ENCODE measurements around the gene AKR1E2.
A peak's percentile ranks its signal among the peaks of the same experiment; 100 is the strongest.
"Not testable (repeated sequence)": the region's sequence is repeated elsewhere in the genome, so short reads cannot be mapped to it uniquely, and the experiment has no call there.

The AKR1E2 gene

GRCh38 chr10:4803822-4804221 lies 22.2 kb upstream of the AKR1E2 start:
- Mint-ChIP-seq H3K9me3 (no peaks in the 10 kb centered on the region), H3K27ac (no peak overlapping the region), H3K36me3 (ENCODE audit: low read depth) (no peaks in the 10 kb centered on the region), H3K4me1 (ENCODE audit: low read depth) (peaks cover 5% of the 10 kb centered on the region), H3K4me3 (no peak overlapping the region), H3K27me3 (peaks cover 5% of the 10 kb centered on the region)
- intact Hi-C loops (cut with micrococcal nuclease): no loop called here

- Mint-ChIP-seq H3K27ac (no peak overlapping the region), H3K9me3 (no peaks in the 10 kb centered on the region), H3K4me3 (no peak overlapping the region), H3K27me3 (peaks cover 5% of the 10 kb centered on the region), H3K4me1 (ENCODE audit: low read depth) (peaks cover 5% of the 10 kb centered on the region), H3K36me3 (ENCODE audit: low read depth) (no peaks in the 10 kb centered on the region)
- intact Hi-C loops (cut with micrococcal nuclease): no loop called here
Observed at GRCh38 chr10:4804465-4804864, 21.5 kb upstream of the AKR1E2 start.

- Mint-ChIP-seq H3K9me3 (no peaks in the 10 kb centered on the region), H3K27me3 (peaks cover 8% of the 10 kb centered on the region), H3K27ac (no peak overlapping the region), H3K4me1 (ENCODE audit: low read depth) (peaks cover 12% of the 10 kb centered on the region), H3K36me3 (ENCODE audit: low read depth) (no peaks in the 10 kb centered on the region), H3K4me3 (no peak overlapping the region)
- intact Hi-C loops (cut with micrococcal nuclease): no loop called here
Observed at GRCh38 chr10:4806534-4806933, 19.5 kb upstream of the AKR1E2 start.

GRCh38 chr10:4807761-4808507 lies 18.1 kb upstream of the AKR1E2 start:
- no peak overlapping the region for H3K4me3 Mint-ChIP-seq
- no peaks in the 10 kb centered on the region for H3K9me3 Mint-ChIP-seq
- H3K27ac Mint-ChIP-seq: no peak overlapping the region
- no peaks in the 10 kb centered on the region for H3K36me3 Mint-ChIP-seq (ENCODE audit: low read depth)
- H3K27me3 Mint-ChIP-seq: peaks cover 8% of the 10 kb centered on the region
- intact Hi-C loops (cut with micrococcal nuclease): no loop called here
- H3K4me1 Mint-ChIP-seq (ENCODE audit: low read depth): peaks cover 26% of the 10 kb centered on the region

GRCh38 chr10:4809156-4809555 lies 16.9 kb upstream of the AKR1E2 start:
- Mint-ChIP-seq H3K9me3 (no peaks in the 10 kb centered on the region), H3K4me1 (ENCODE audit: low read depth) (peaks cover 28% of the 10 kb centered on the region), H3K27me3 (peaks cover 6% of the 10 kb centered on the region), H3K27ac (no peak overlapping the region), H3K4me3 (no peak overlapping the region), H3K36me3 (ENCODE audit: low read depth) (no peaks in the 10 kb centered on the region)
- intact Hi-C loops (cut with micrococcal nuclease): no loop called here

- Mint-ChIP-seq H3K4me1 (ENCODE audit: low read depth) (peaks cover 28% of the 10 kb centered on the region), H3K27ac (no peak overlapping the region), H3K9me3 (no peaks in the 10 kb centered on the region), H3K27me3 (peaks cover 5% of the 10 kb centered on the region), H3K4me3 (no peak overlapping the region), H3K36me3 (ENCODE audit: low read depth) (no peaks in the 10 kb centered on the region)
- intact Hi-C loops (cut with micrococcal nuclease): no loop called here
Observed at GRCh38 chr10:4810092-4810491, 15.9 kb upstream of the AKR1E2 start.

GRCh38 chr10:4812046-4812445 lies 14.0 kb upstream of the AKR1E2 start:
- intact Hi-C loops (cut with micrococcal nuclease): no loop called here
- peak overlapping the region; percentile 4 for H3K27ac Mint-ChIP-seq
- H3K27me3 Mint-ChIP-seq: peaks cover 5% of the 10 kb centered on the region

GRCh38 chr10:4813023-4813422 lies 13.0 kb upstream of the AKR1E2 start:
- intact Hi-C loops (cut with micrococcal nuclease): no loop called here
- Mint-ChIP-seq H3K9me3 (no peaks in the 10 kb centered on the region), H3K27ac (no peak overlapping the region), H3K4me3 (no peak overlapping the region), H3K36me3 (ENCODE audit: low read depth) (no peaks in the 10 kb centered on the region), H3K27me3 (peaks cover 6% of the 10 kb centered on the region), H3K4me1 (ENCODE audit: low read depth) (peaks cover 33% of the 10 kb centered on the region)

More at GRCh38 chr10:4812046-4812445, 14.0 kb upstream of the AKR1E2 start:
- Mint-ChIP-seq H3K4me1 (ENCODE audit: low read depth) (peaks cover 33% of the 10 kb centered on the region), H3K9me3 (no peaks in the 10 kb centered on the region), H3K4me3 (no peak overlapping the region), H3K36me3 (ENCODE audit: low read depth) (no peaks in the 10 kb centered on the region)

GRCh38 chr10:4813496-4813895 lies 12.5 kb upstream of the AKR1E2 start:
- intact Hi-C loops (cut with micrococcal nuclease): no loop called here
- no peak overlapping the region for H3K27ac Mint-ChIP-seq
- no peak overlapping the region for H3K4me3 Mint-ChIP-seq
- peaks cover 28% of the 10 kb centered on the region for H3K4me1 Mint-ChIP-seq (ENCODE audit: low read depth)
- no peaks in the 10 kb centered on the region for H3K36me3 Mint-ChIP-seq (ENCODE audit: low read depth)
- no peaks in the 10 kb centered on the region for H3K9me3 Mint-ChIP-seq
- peaks cover 7% of the 10 kb centered on the region for H3K27me3 Mint-ChIP-seq

- peaks cover 44% of the 10 kb centered on the region for H3K4me1 Mint-ChIP-seq (ENCODE audit: low read depth)
- H3K27me3 Mint-ChIP-seq: peaks cover 11% of the 10 kb centered on the region
- H3K4me3 Mint-ChIP-seq; H3K27ac Mint-ChIP-seq; H3K9me3 Mint-ChIP-seq; H3K36me3 Mint-ChIP-seq (ENCODE audit: low read depth): not testable (repeated sequence)
- intact Hi-C loops (cut with micrococcal nuclease): loop anchor here (2.0 to 5.0 kb wide), 4 partner anchors 33 to 619 kb away; partner anchors contain the start of gene AKR1C3
Observed at GRCh38 chr10:4815646-4816180, 10.3 kb upstream of the AKR1E2 start.

- peaks cover 46% of the 10 kb centered on the region for H3K4me1 Mint-ChIP-seq (ENCODE audit: low read depth)
- H3K27me3 Mint-ChIP-seq: peaks cover 9% of the 10 kb centered on the region
- no peak overlapping the region for H3K4me3 Mint-ChIP-seq
- no peaks in the 10 kb centered on the region for H3K9me3 Mint-ChIP-seq
- no peaks in the 10 kb centered on the region for H3K36me3 Mint-ChIP-seq (ENCODE audit: low read depth)
- H3K27ac Mint-ChIP-seq: peak overlapping the region; percentile 25
- intact Hi-C loops (cut with micrococcal nuclease): loop anchor here (2.0 to 5.0 kb wide), 3 partner anchors 32 to 565 kb away; partner anchors contain the start of gene AKR1C3
Observed at GRCh38 chr10:4816966-4817365, 9.0 kb upstream of the AKR1E2 start.

GRCh38 chr10:4819067-4819466 lies 6.9 kb upstream of the AKR1E2 start:
- H3K4me3 Mint-ChIP-seq: no peak overlapping the region
- no peak overlapping the region for H3K27ac Mint-ChIP-seq
- H3K9me3 Mint-ChIP-seq: peaks cover 6% of the 10 kb centered on the region
- peaks cover 11% of the 10 kb centered on the region for H3K27me3 Mint-ChIP-seq
- intact Hi-C loops (cut with micrococcal nuclease): loop anchor here (5.0 kb wide), 2 partner anchors 273 to 563 kb away; partner anchors contain the start of gene AKR1C3
- peaks cover 39% of the 10 kb centered on the region for H3K4me1 Mint-ChIP-seq (ENCODE audit: low read depth)
- no peaks in the 10 kb centered on the region for H3K36me3 Mint-ChIP-seq (ENCODE audit: low read depth)

GRCh38 chr10:4819707-4820106 lies 6.3 kb upstream of the AKR1E2 start:
- Mint-ChIP-seq H3K4me1 (ENCODE audit: low read depth) (peaks cover 39% of the 10 kb centered on the region), H3K27ac (peak overlapping the region; percentile 70), H3K9me3 (peaks cover 6% of the 10 kb centered on the region), H3K27me3 (peaks cover 11% of the 10 kb centered on the region), H3K36me3 (ENCODE audit: low read depth) (no peaks in the 10 kb centered on the region), H3K4me3 (no peak overlapping the region)
- intact Hi-C loops (cut with micrococcal nuclease): loop anchor here (5.0 to 10.0 kb wide), 5 partner anchors 273 to 805 kb away; partner anchors contain the start of genes AKR1C3 and NET1

- Mint-ChIP-seq H3K27ac (peak overlapping the region; percentile 70), H3K4me3 (no peak overlapping the region), H3K4me1 (ENCODE audit: low read depth) (peaks cover 42% of the 10 kb centered on the region), H3K9me3 (peaks cover 6% of the 10 kb centered on the region), H3K36me3 (ENCODE audit: low read depth) (peaks cover 4% of the 10 kb centered on the region), H3K27me3 (peaks cover 22% of the 10 kb centered on the region)
- intact Hi-C loops (cut with micrococcal nuclease): loop anchor here (10.0 kb wide), 3 partner anchors 464 to 804 kb away; partner anchors contain the start of gene NET1
Observed at GRCh38 chr10:4820804-4821401, 5.1 kb upstream of the AKR1E2 start.
